Uterus (tissue), 4 donors: Measurements from ENCODE around the gene ELMO1. TPM values are rescaled to one million over a fixed set of nuclear protein-coding genes. Genes with fewer than 3 reads are reported as not detected.
"Not testable (repeated sequence)": the region's sequence is repeated elsewhere in the genome, so short reads cannot be mapped to it uniquely, and the experiment has no call there.

Experiments used
- DNase-seq, 2 donors: peaks; one replicate each; pipeline ENCODE4 v3.0.0-alpha.2; 2019 to 2020
- H3K27ac ChIP-seq, 2 donors: fragments of 200-600 bp; sonication (generic); 1 replicate in 1 of 2; 2 replicates in 1 of 2; pipeline ENCODE4 v1.5.1; 2016 to 2018
- H3K27me3 ChIP-seq, 2 donors: fragments of 200-600 bp; sonication (generic); one replicate each; pipeline ENCODE4 v1.5.1; 2018 to 2019; ENCODE audit warnings: control low read depth in 1 of 2
- H3K36me3 ChIP-seq, 2 donors: fragments of 200-600 bp; sonication (generic); one replicate each; pipeline ENCODE4 v1.5.1; 2019; ENCODE audit warnings: control low read depth in 1 of 2
- H3K4me1 ChIP-seq, 2 donors: fragments of 200-600 bp; sonication (generic); one replicate each; pipeline ENCODE4 v1.5.1; 2018 to 2019; ENCODE audit warnings: control low read depth in 1 of 2
- H3K4me3 ChIP-seq, 2 donors: fragments of 200-600 bp; sonication (generic); 1 replicate in 1 of 2; 2 replicates in 1 of 2; pipeline ENCODE4 v1.5.1; 2018 to 2019; ENCODE audit warnings: mild to moderate bottlenecking in 1 of 2
- H3K9me3 ChIP-seq, 2 donors: fragments of 200-600 bp; sonication (generic); one replicate each; pipeline ENCODE4 v1.5.1; 2019; ENCODE audit warnings: control low read depth in 1 of 2
- POLR2A ChIP-seq, 2 donors: fragments of 450-650 bp; IDR thresholded peaks; one replicate each; pipeline ENCODE4 v1.6.1; 2016; ENCODE audit warnings: antibody characterized with exemption in 2 of 2, mild to moderate bottlenecking in 1 of 2, moderate library complexity in 1 of 2
- intact Hi-C: fragments of 100-400 bp; cut with DNase I; formaldehyde crosslinking; loops from one replicate; pipeline ENCODE4 v1.15.1; 2023; ENCODE audit warnings: low total_unique reads
- total RNA-seq, 4 donors: library from RNA; depleted of rRNA in 3 of 4; stranded (reverse); fragments of >200 nt in 3 of 4; gene quantifications; one replicate each; pipeline versions ENCODE4 v1.1.0 to v1.2.4, GENCODE V29; 2014 to 2023
- TF ChIP-seq, protein P1 (sequence below), 4 experiments: fragments of 200-600 bp in 2 of 4; fragments of 450-650 bp in 2 of 4; sonication (generic) in 2 of 4; IDR thresholded peaks; one replicate each; pipeline ENCODE4 v1.5.1; 2016 to 2019; ENCODE audit warnings: antibody characterized with exemption in 4 of 4, mild to moderate bottlenecking in 2 of 4, moderate library complexity in 1 of 4
- donor health status: DM: yes; HTN: yes; CAD: no.

Gene ELMO1
- total RNA-seq, 4 donors from 2014 or later: 37.9 to 64.7 (median 55.5) TPM

DNA sequence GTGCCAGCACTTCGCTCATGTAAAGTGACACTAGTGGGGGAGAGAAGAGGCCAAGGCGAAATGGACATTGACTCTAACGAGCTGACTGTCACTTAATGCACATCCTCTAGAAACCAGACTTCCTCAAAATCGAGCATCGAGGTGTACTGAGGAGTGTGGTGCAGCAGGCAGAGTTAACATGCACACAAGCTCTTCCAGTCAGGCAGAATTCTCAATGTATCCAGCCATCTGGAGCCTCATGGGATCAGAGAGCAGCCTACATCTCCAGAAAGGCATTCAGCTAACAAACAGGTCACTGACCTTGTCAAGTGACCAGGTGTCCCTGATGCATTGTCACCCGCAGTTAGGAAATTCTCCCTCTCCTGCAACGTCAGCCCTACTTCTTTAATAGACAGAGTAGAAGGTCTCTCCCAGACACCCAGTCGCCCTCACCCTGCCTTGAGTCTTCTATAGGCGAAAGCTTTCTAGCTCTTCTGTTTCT, 464.6 kb downstream of the ELMO1 start:
- TF ChIP-seq, protein P1, sequence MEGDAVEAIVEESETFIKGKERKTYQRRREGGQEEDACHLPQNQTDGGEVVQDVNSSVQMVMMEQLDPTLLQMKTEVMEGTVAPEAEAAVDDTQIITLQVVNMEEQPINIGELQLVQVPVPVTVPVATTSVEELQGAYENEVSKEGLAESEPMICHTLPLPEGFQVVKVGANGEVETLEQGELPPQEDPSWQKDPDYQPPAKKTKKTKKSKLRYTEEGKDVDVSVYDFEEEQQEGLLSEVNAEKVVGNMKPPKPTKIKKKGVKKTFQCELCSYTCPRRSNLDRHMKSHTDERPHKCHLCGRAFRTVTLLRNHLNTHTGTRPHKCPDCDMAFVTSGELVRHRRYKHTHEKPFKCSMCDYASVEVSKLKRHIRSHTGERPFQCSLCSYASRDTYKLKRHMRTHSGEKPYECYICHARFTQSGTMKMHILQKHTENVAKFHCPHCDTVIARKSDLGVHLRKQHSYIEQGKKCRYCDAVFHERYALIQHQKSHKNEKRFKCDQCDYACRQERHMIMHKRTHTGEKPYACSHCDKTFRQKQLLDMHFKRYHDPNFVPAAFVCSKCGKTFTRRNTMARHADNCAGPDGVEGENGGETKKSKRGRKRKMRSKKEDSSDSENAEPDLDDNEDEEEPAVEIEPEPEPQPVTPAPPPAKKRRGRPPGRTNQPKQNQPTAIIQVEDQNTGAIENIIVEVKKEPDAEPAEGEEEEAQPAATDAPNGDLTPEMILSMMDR (IDR thresholded peaks at IDR 0.05): no peak
- TF ChIP-seq POLR2A (IDR thresholded peaks at IDR 0.05): no peak
- intact Hi-C loops: loop anchor here (10.0 kb wide), 1 partner anchor 211 kb away; no protein-coding TSS in a partner anchor
- DNase-seq: no peak
- no peaks in the 10 kb centered on the region for H3K9me3 ChIP-seq
- H3K4me3 ChIP-seq: no peak overlapping the region
- no peaks in the 10 kb centered on the region for H3K4me1 ChIP-seq
- H3K36me3 ChIP-seq: no peaks in the 10 kb centered on the region
- no peaks in the 10 kb centered on the region for H3K27me3 ChIP-seq
- no peak overlapping the region for H3K27ac ChIP-seq

DNA sequence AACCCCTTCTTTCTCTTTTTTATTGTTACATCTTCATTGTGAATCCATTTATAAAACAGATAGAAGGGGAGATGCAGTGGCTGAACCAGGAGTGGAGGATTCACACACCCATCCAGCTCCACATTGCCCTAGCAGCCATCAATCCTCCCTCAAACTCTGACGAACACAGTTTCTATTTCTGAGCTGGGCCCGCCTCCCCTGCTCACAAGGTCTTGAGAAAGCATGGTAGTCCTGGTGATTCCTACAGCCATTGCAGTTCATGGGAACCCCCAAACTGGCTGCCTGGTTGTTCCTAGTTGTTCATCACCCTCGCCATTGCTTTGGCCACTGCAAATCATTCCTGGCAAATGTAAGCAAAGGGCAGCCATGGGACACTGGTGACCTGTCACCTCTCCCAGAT, 465.9 kb downstream of the ELMO1 start:
- no peaks in the 10 kb centered on the region for H3K36me3 ChIP-seq
- DNase-seq: no peak
- TF ChIP-seq POLR2A (IDR thresholded peaks at IDR 0.05): no peak
- TF ChIP-seq, protein P1 (IDR thresholded peaks at IDR 0.05): no peak
- H3K4me3 ChIP-seq: no peak overlapping the region
- no peaks in the 10 kb centered on the region for H3K27me3 ChIP-seq
- no peaks in the 10 kb centered on the region for H3K9me3 ChIP-seq
- no peak overlapping the region for H3K27ac ChIP-seq
- intact Hi-C loops: loop anchor here (10.0 kb wide), 1 partner anchor 212 kb away; no protein-coding TSS in a partner anchor
- H3K4me1 ChIP-seq: no peaks in the 10 kb centered on the region

DNA sequence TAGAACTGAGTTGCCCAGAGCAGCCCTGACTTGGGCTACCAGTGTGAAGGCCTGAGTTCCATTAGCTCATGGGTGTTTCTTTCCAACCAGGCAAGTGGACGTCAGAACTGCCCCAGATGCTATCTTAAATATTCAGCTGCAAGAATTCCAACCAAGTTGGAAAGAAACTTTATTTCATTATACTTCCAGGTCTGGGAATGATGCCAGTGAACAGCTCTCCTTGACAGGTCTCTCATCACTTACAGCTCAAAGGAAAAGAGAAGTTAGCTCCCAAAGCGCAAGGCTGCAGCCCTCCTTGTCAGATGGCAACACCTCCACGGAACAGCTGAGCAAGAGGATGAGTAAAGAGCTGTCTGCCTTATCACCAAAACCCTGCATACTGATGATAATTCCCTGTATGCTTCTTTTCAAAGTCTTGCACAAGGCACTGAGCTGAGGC, 468.8 kb downstream of the ELMO1 start:
- no peaks in the 10 kb centered on the region for H3K9me3 ChIP-seq
- no peak overlapping the region for H3K4me3 ChIP-seq
- H3K4me1 ChIP-seq: no peaks in the 10 kb centered on the region
- no peaks in the 10 kb centered on the region for H3K27me3 ChIP-seq
- no peaks in the 10 kb centered on the region for H3K36me3 ChIP-seq
- no peak overlapping the region for H3K27ac ChIP-seq
- DNase-seq: peak; percentile 38 to 56
- no peak for TF ChIP-seq POLR2A (IDR thresholded peaks at IDR 0.05)
- TF ChIP-seq, protein P1 (IDR thresholded peaks at IDR 0.05): no peak
- intact Hi-C loops: loop anchor here (10.0 kb wide), 1 partner anchor 215 kb away; no protein-coding TSS in a partner anchor

DNA sequence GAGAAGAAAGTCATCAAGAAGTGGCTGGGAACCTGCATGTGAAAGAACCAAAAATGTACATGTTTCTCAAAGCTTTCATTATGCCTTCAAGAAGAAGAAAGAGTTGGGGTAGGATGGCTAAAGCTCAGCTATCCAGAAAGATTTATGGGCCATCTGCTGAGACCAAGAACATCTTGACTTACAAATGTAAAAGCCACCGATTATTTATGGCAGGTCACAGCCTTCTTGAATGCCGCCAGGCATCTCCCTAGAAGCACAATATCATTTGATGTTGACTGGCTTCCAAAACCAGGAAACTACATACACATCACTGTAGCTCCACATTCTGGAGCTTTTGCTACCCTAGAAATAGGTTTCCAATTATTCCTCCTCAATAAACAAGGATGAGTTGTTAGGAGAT, 470.2 kb downstream of the ELMO1 start:
- no peaks in the 10 kb centered on the region for H3K9me3 ChIP-seq
- H3K36me3 ChIP-seq: no peaks in the 10 kb centered on the region
- H3K4me1 ChIP-seq: no peaks in the 10 kb centered on the region
- no peaks in the 10 kb centered on the region for H3K27me3 ChIP-seq
- no peak overlapping the region for H3K27ac ChIP-seq
- no peak overlapping the region for H3K4me3 ChIP-seq
- peak in 1 of 2 donors; percentile 25 for DNase-seq
- intact Hi-C loops: no loop called here
- no peak for TF ChIP-seq POLR2A (IDR thresholded peaks at IDR 0.05)

DNA sequence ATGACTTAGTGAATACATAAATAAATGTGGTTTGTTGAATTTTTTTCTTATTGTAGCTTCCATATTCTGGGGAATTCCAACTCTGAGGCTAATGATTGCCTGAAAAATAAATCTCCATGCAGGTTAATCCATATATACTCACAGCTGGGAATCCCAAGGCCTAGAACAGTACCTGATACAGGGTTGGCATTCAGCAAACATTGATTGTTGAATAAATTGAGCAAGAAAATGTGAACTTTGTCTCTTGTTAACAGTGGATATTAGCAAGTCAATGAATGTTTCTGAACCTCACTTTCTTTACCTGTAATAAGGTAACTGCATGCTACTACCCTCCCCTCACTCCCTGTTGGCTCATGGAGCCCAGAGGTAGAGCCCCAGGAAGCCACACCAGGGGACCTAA, 470.8 kb downstream of the ELMO1 start:
- Histone ChIP-seq H3K4me3 (no peak overlapping the region), H3K36me3 (no peaks in the 10 kb centered on the region), H3K4me1 (no peaks in the 10 kb centered on the region), H3K9me3 (no peaks in the 10 kb centered on the region), H3K27ac (no peak overlapping the region), H3K27me3 (no peaks in the 10 kb centered on the region)
- no peak for DNase-seq
- TF ChIP-seq, protein P1 (IDR thresholded peaks at IDR 0.05): no peak
- no peak for TF ChIP-seq POLR2A (IDR thresholded peaks at IDR 0.05)
- intact Hi-C loops: no loop called here

DNA sequence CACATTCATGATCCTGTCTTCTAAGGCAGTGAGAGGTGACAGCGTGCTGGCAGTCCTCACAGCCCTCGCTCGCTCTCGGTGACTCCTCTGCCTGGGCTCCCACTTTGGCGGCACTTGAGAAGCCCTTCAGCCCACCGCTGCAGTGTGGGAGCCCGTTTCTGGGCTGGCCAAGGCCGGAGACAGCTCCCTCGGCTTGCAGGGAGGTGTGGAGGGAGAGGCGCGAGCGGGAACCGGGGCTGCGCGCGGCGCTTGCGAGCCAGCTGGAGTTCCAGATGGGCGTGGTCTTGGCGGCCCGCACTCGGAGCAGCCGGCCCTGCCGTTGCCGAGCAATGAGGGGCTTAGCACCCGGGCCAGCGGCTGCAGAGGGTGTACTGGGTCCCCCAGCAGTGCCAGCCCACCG, 475.1 kb downstream of the ELMO1 start:
- H3K27me3 ChIP-seq, intact Hi-C loops, DNase-seq, H3K4me3 ChIP-seq, H3K9me3 ChIP-seq, H3K4me1 ChIP-seq, H3K27ac ChIP-seq, H3K36me3 ChIP-seq: not testable (repeated sequence)
